WTC11 (cell line): Measurements from ENCODE around the gene KYNU. TPM values are rescaled to one million over a fixed set of nuclear protein-coding genes. Genes with fewer than 3 reads are reported as not detected.
"Not testable (repeated sequence)": the region's sequence is repeated elsewhere in the genome, so short reads cannot be mapped to it uniquely, and the experiment has no call there.

Experiments
- ATAC-seq: fragments of 200-7000 bp; cut with Tn5 transposase; 2 replicates; pipeline ENCODE4 v1.10.0; 2021; ENCODE audit warnings: mild to moderate bottlenecking, moderate library complexity
- CTCF ChIA-PET: fragments of 300-600 bp; sonication (Branson Sonifier 250); formaldehyde crosslinking; loops from one replicate; lab custom pipeline; 2021; ENCODE audit warnings: antibody characterized with exemption; lab: Charles Lee
- POLR2A ChIA-PET: fragments of 350-600 bp; sonication (Branson Sonifier 250); formaldehyde crosslinking; loops from one replicate; lab custom pipeline; 2021; ENCODE audit warnings: antibody characterized with exemption; lab: Charles Lee
- DNase-seq: peaks from one replicate; pipeline ENCODE4 v3.0.0; 2021; ENCODE audit warnings: low spot score
- H3K27ac Mint-ChIP-seq: 2 replicates; pipeline ENCODE4 v1.8.0; 2021; ENCODE audit warnings: mixed read lengths
- H3K27me3 Mint-ChIP-seq: 2 replicates; pipeline ENCODE4 v1.8.0; 2021; ENCODE audit warnings: low read depth, mild to moderate bottlenecking, moderate library complexity, mixed read lengths
- H3K36me3 Mint-ChIP-seq: 2 replicates; pipeline ENCODE4 v1.8.0; 2021; ENCODE audit warnings: mixed read lengths
- H3K4me1 Mint-ChIP-seq: 2 replicates; pipeline ENCODE4 v1.8.0; 2022; ENCODE audit warnings: mixed read lengths
- H3K4me3 Mint-ChIP-seq: 2 replicates; pipeline ENCODE4 v1.8.0; 2021; ENCODE audit warnings: mild to moderate bottlenecking, moderate library complexity, mixed read lengths
- H3K9me3 Mint-ChIP-seq: 2 replicates; pipeline ENCODE4 v1.8.0; 2021; ENCODE audit warnings: mixed read lengths
- ATF2 ChIP-seq: sonication (generic); formaldehyde crosslinking; IDR thresholded peaks from 2 replicates; pipeline ENCODE4 v1.8.1; 2022; ENCODE audit warnings: low read depth, missing genetic modification reagents, borderline replicate concordance
- CDX4 ChIP-seq: fragments of 250-450 bp; sonication (Bioruptor Pico); IDR thresholded peaks from 2 replicates; pipeline ENCODE4 v1.9.0; 2021; ENCODE audit warnings: moderate library complexity, mild to moderate bottlenecking, inconsistent platforms, borderline replicate concordance
- ELF4 ChIP-seq: sonication (generic); formaldehyde crosslinking; IDR thresholded peaks from 2 replicates; pipeline ENCODE4 v1.8.1; 2022; ENCODE audit warnings: low read depth, mild to moderate bottlenecking, moderate library complexity, missing genetic modification reagents
- ESRRA ChIP-seq: sonication (generic); formaldehyde crosslinking; IDR thresholded peaks from 2 replicates; pipeline ENCODE4 v1.8.1; 2022; ENCODE audit warnings: mild to moderate bottlenecking, missing genetic modification reagents, borderline replicate concordance
- FOXJ3 ChIP-seq: sonication (generic); formaldehyde crosslinking; IDR thresholded peaks from 2 replicates; pipeline ENCODE4 v1.9.0; 2021; ENCODE audit warnings: missing genetic modification reagents, mild to moderate bottlenecking, borderline replicate concordance
- GRHL2 ChIP-seq: fragments of 250-450 bp; sonication (Bioruptor Pico); IDR thresholded peaks from 2 replicates; pipeline ENCODE4 v1.8.0; 2022; ENCODE audit warnings: mild to moderate bottlenecking, moderate library complexity; ENCODE audit not compliant: insufficient replicate concordance, severe bottlenecking
- HMGXB4 ChIP-seq: sonication (generic); formaldehyde crosslinking; IDR thresholded peaks from 2 replicates; pipeline ENCODE4 v1.8.1; 2023; ENCODE audit warnings: mild to moderate bottlenecking, moderate library complexity, missing genetic modification reagents
- MYBL2 ChIP-seq: sonication (generic); formaldehyde crosslinking; IDR thresholded peaks from 2 replicates; pipeline ENCODE4 v1.8.1; 2023; ENCODE audit warnings: mild to moderate bottlenecking, moderate library complexity, missing genetic modification reagents
- NR3C1 ChIP-seq: sonication (generic); formaldehyde crosslinking; conservative IDR thresholded peaks from 2 replicates; pipeline ENCODE4 v1.8.1; 2023; ENCODE audit warnings: low read depth, mild to moderate bottlenecking, missing genetic modification reagents
- PRRX2 ChIP-seq: fragments of 250-450 bp; sonication (Bioruptor Pico); IDR thresholded peaks from 2 replicates; pipeline ENCODE4 v1.8.0; 2021; ENCODE audit warnings: mild to moderate bottlenecking
- SMAD4 ChIP-seq: sonication (generic); formaldehyde crosslinking; IDR thresholded peaks from 2 replicates; pipeline ENCODE4 v1.8.0; 2022; ENCODE audit warnings: mild to moderate bottlenecking, missing genetic modification reagents
- USF2 ChIP-seq: sonication (generic); formaldehyde crosslinking; IDR thresholded peaks from 2 replicates; pipeline ENCODE4 v1.8.1; 2023; ENCODE audit warnings: mild to moderate bottlenecking, missing genetic modification reagents, moderate library complexity
- ZNF138 ChIP-seq: sonication (generic); formaldehyde crosslinking; conservative IDR thresholded peaks from 2 replicates; pipeline ENCODE4 v1.8.1; 2022; ENCODE audit warnings: mild to moderate bottlenecking, moderate library complexity, missing genetic modification reagents
- ZNF263 ChIP-seq: sonication (generic); formaldehyde crosslinking; IDR thresholded peaks from 2 replicates; pipeline ENCODE4 v1.8.1; 2022; ENCODE audit warnings: low read depth, mild to moderate bottlenecking, moderate library complexity, missing genetic modification reagents
- ZNF317 ChIP-seq: sonication (generic); formaldehyde crosslinking; IDR thresholded peaks from 2 replicates; pipeline ENCODE4 v1.8.1; 2023; ENCODE audit warnings: low read depth, mild to moderate bottlenecking, moderate library complexity, missing genetic modification reagents, borderline replicate concordance
- ZNF416 ChIP-seq: fragments of 250-450 bp; sonication (Bioruptor Pico); IDR thresholded peaks from 2 replicates; pipeline ENCODE4 v1.9.0; 2021; ENCODE audit warnings: mild to moderate bottlenecking, inconsistent platforms
- ZNF425 ChIP-seq: fragments of 250-450 bp; sonication (Bioruptor Pico); conservative IDR thresholded peaks from 2 replicates; pipeline ENCODE4 v1.9.0; 2021; ENCODE audit warnings: mild to moderate bottlenecking
- ZNF671 ChIP-seq: fragments of 250-450 bp; sonication (Bioruptor Pico); IDR thresholded peaks from 2 replicates; pipeline ENCODE4 v1.8.0; 2021; ENCODE audit warnings: mild to moderate bottlenecking
- total RNA-seq: library from RNA; stranded (reverse); gene quantifications from 3 replicates; pipeline ENCODE4 v1.2.3, GENCODE V29; 2021

The KYNU gene
- total RNA-seq, 1 experiment from 2014 or later: 0.85 TPM

GRCh38 chr2:142944721-142945120, 67.3 kb downstream of the KYNU start (continued):
- no peak for TF ChIP-seq ZNF425 (CRISPR knock-in tag)
- no peak for TF ChIP-seq ZNF671
- TF ChIP-seq SMAD4: no peak
- TF ChIP-seq MYBL2 (CRISPR knock-in tag): no peak
- TF ChIP-seq USF2 (CRISPR knock-in tag): no peak
- TF ChIP-seq GRHL2 (CRISPR knock-in tag): no peak
- no peak for TF ChIP-seq ZNF263 (CRISPR knock-in tag)

GRCh38 chr2:142946941-142947340, 69.5 kb downstream of the KYNU start:
- Mint-ChIP-seq H3K9me3 (peaks cover 39% of the 10 kb centered on the region), H3K4me3 (no peak overlapping the region), H3K27ac (no peak overlapping the region), H3K36me3 (peaks cover 35% of the 10 kb centered on the region), H3K27me3 (no peaks in the 10 kb centered on the region; the same call in 1 of the 2 replicates), H3K4me1 (no peaks in the 10 kb centered on the region)
- DNase-seq (no peak), ATAC-seq (no peak)
- POLR2A ChIA-PET: no interaction called here
- TF ChIP-seq ZNF317 (CRISPR knock-in tag) (no peak), NR3C1 (no peak), ELF4 (no peak), ESRRA (no peak), CDX4 (CRISPR knock-in tag) (no peak), PRRX2 (no peak), ZNF138 (CRISPR knock-in tag) (no peak), ATF2 (CRISPR knock-in tag) (no peak), ZNF416 (CRISPR knock-in tag) (no peak), HMGXB4 (CRISPR knock-in tag) (no peak), FOXJ3 (CRISPR knock-in tag) (no peak)
- TF ChIP-seq, all 79 proteins: peak for 0
- CTCF ChIA-PET: no interaction called here

GRCh38 chr2:142948723-142949122, 71.3 kb downstream of the KYNU start:
- POLR2A ChIA-PET, H3K27me3 Mint-ChIP-seq, ATAC-seq, CTCF ChIA-PET, H3K27ac Mint-ChIP-seq, H3K4me3 Mint-ChIP-seq, H3K4me1 Mint-ChIP-seq, DNase-seq: not testable (repeated sequence)
- Mint-ChIP-seq H3K36me3 (peaks cover 35% of the 10 kb centered on the region), H3K9me3 (peaks cover 39% of the 10 kb centered on the region)

GRCh38 chr2:142950323-142950722, 72.9 kb downstream of the KYNU start:
- ATAC-seq, CTCF ChIA-PET, H3K4me3 Mint-ChIP-seq, POLR2A ChIA-PET, H3K27me3 Mint-ChIP-seq, H3K27ac Mint-ChIP-seq, DNase-seq, H3K4me1 Mint-ChIP-seq: not testable (repeated sequence)
- peaks cover 39% of the 10 kb centered on the region for H3K9me3 Mint-ChIP-seq
- H3K36me3 Mint-ChIP-seq: peaks cover 35% of the 10 kb centered on the region
